Progenitor cell of endocrine pancreas (in vitro differentiated cells): ENCODE data around the gene PCP2. TPM values are rescaled to one million over a fixed set of nuclear protein-coding genes. Genes with fewer than 3 reads are reported as not detected.

ENCODE experiments used
- DNase-seq: peaks from one replicate; pipeline ENCODE4 v3.0.0; 2021; ENCODE audit warnings: low spot score; ENCODE audit not compliant: unreplicated experiment
- H3K27ac Mint-ChIP-seq: 2 replicates; pipeline ENCODE4 v1.8.0; 2021; ENCODE audit warnings: mild to moderate bottlenecking, moderate library complexity, mixed read lengths
- H3K27me3 Mint-ChIP-seq: 2 replicates; pipeline ENCODE4 v1.8.0; 2021; ENCODE audit warnings: mixed read lengths
- H3K36me3 Mint-ChIP-seq: 2 replicates; pipeline ENCODE4 v1.8.0; 2022; ENCODE audit warnings: mixed read lengths; ENCODE audit not compliant: insufficient read depth
- H3K4me1 Mint-ChIP-seq: 2 replicates; pipeline ENCODE4 v1.8.0; 2021; ENCODE audit warnings: low read depth, mixed read lengths
- H3K4me3 Mint-ChIP-seq: 2 replicates; pipeline ENCODE4 v1.8.0; 2021; ENCODE audit warnings: low read depth, mild to moderate bottlenecking, moderate library complexity, mixed read lengths
- H3K9me3 Mint-ChIP-seq: 2 replicates; pipeline ENCODE4 v1.8.0; 2021; ENCODE audit warnings: low read depth, mixed read lengths
- CTCF ChIP-seq: fragments of 200-600 bp; sonication (generic); IDR thresholded peaks from one replicate; pipeline ENCODE4 v1.5.0; 2021; ENCODE audit warnings: antibody characterized with exemption, mild to moderate bottlenecking; ENCODE audit not compliant: unreplicated experiment
- total RNA-seq: library from RNA; stranded (reverse); gene quantifications from 2 replicates; pipeline ENCODE4 v1.2.1, GENCODE V29; 2021

PCP2 gene
- total RNA-seq, 1 donor from 2014 or later, result 2.0 TPM

GRCh38 chr19:7658219-7658686 lies 24.7 kb upstream of the PCP2 start:
- peak overlapping the region; percentile 23 for H3K27ac Mint-ChIP-seq
- H3K27me3 Mint-ChIP-seq, result peaks cover 36% of the 10 kb centered on the region
- H3K4me3 Mint-ChIP-seq, result no peak overlapping the region
- DNase-seq, result no peak
- TF ChIP-seq CTCF, result no peak
- no peaks in the 10 kb centered on the region for H3K36me3 Mint-ChIP-seq
- H3K9me3 Mint-ChIP-seq, result no peaks in the 10 kb centered on the region
- H3K4me1 Mint-ChIP-seq, result no peaks in the 10 kb centered on the region

DNA sequence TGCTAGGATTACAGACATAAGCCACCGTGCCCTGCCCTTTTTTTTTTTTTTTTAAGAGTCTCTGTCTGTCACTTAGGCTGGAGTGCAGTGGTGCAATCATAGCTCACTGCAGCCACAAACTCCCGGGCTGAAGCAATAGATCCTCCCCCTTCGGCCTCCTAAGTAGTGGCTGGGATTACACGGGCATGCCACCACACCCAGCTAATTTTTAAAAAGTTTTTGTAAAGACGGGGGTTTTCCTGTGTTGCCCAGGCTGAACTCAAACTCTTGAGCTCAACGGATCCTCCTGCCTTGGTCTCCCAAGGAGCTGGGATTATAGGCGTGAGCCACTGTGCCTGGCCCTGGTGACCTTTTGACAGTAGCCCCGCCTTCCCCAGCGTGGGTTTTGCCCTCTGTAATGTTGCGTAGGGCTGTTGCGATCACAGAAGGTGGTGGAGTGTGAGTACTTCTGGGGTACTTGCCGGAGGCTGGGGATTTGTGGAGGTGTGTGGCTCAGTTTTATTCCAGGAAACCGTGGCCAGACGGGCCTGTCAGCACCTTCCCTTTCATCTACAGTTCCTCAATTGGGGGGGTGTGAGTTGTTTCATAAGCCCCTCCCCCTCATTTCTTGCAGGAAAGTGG lies 23.7 kb upstream of the PCP2 start:
- no peak for DNase-seq
- Mint-ChIP-seq H3K36me3 (no peaks in the 10 kb centered on the region), H3K4me1 (peaks cover 5% of the 10 kb centered on the region), H3K9me3 (no peaks in the 10 kb centered on the region), H3K27ac (no peak overlapping the region), H3K27me3 (peaks cover 42% of the 10 kb centered on the region), H3K4me3 (no peak overlapping the region)
- no peak for TF ChIP-seq CTCF

- DNase-seq, result no peak
- Mint-ChIP-seq H3K27ac (no peak overlapping the region), H3K27me3 (peaks cover 43% of the 10 kb centered on the region)
Measured at GRCh38 chr19:7655581-7655980, 22.1 kb upstream of the PCP2 start.

DNA sequence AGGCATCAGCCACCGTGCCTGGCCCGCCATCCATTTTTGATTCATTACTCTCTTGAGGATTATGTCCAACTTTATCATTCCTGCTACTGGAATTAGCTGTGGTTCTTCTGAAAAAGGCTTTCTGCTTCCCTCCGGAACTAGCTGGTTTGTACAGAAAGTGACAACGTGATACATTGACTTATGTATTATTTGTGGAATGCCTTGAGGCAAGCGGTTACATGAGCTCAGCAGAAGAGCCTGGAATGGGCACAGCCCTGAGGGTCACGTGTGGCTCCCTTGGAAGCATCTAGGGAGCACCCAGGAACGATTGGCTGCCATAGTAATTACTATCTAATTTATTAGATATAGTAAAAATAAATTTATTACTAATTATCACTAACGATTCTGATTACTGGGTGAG lies 20.9 kb upstream of the PCP2 start:
- Mint-ChIP-seq H3K27ac (no peak overlapping the region), H3K27me3 (peaks cover 41% of the 10 kb centered on the region), H3K36me3 (no peaks in the 10 kb centered on the region), H3K4me3 (no peak overlapping the region), H3K4me1 (peaks cover 6% of the 10 kb centered on the region), H3K9me3 (no peaks in the 10 kb centered on the region)
- no peak for TF ChIP-seq CTCF
- DNase-seq, result no peak

More at GRCh38 chr19:7655581-7655980, 22.1 kb upstream of the PCP2 start:
- peaks cover 6% of the 10 kb centered on the region for H3K4me1 Mint-ChIP-seq
- H3K36me3 Mint-ChIP-seq, result no peaks in the 10 kb centered on the region
- no peak for TF ChIP-seq CTCF
- H3K4me3 Mint-ChIP-seq, result no peak overlapping the region
- H3K9me3 Mint-ChIP-seq, result no peaks in the 10 kb centered on the region

GRCh38 chr19:7652061-7652641 lies 18.6 kb upstream of the PCP2 start:
- peak overlapping the region; percentile 59 for H3K4me3 Mint-ChIP-seq
- H3K9me3 Mint-ChIP-seq, result no peaks in the 10 kb centered on the region
- peaks cover 30% of the 10 kb centered on the region for H3K27me3 Mint-ChIP-seq
- H3K4me1 Mint-ChIP-seq, result peaks cover 6% of the 10 kb centered on the region
- no peaks in the 10 kb centered on the region for H3K36me3 Mint-ChIP-seq
- H3K27ac Mint-ChIP-seq, result peak overlapping the region; percentile 82
- peak; percentile 99 for TF ChIP-seq CTCF
- peak; percentile 90 for DNase-seq
